ENCODE measurements around the gene SH3GLB1. TPM values are rescaled to one million over a fixed set of nuclear protein-coding genes. Genes with fewer than 3 reads are reported as not detected.
A peak's percentile ranks its signal among the peaks of the same experiment; 100 is the strongest.

SH3GLB1 gene
- total RNA-seq, 1 donor from 2014 or later: 53.8 TPM

- H3K4me3 ChIP-seq: no peak overlapping the region
- H3K4me1 ChIP-seq: no peaks in the 10 kb centered on the region
- H3K27ac ChIP-seq: no peak overlapping the region
- no peaks in the 10 kb centered on the region for H3K9me3 ChIP-seq
- TF ChIP-seq POLR2A (IDR thresholded peaks at IDR 0.05) (no peak), CTCF (IDR thresholded peaks at IDR 0.05) (no peak), POLR2AphosphoS5 (IDR thresholded peaks at IDR 0.05; ENCODE audit: insufficient read depth in 1 of 2, low read depth in 1 of 2) (no peak)
- no peaks in the 10 kb centered on the region for H3K36me3 ChIP-seq
- DNase-seq (ENCODE audit: extremely low spot score in 2 of 2): no peak
- H3K27me3 ChIP-seq: no peaks in the 10 kb centered on the region
- intact Hi-C loops (cut with DNase I): no loop called here
These were observed 61.3 kb downstream of the SH3GLB1 start for GRCh38 chr1:86765674-86766073.

- no peaks in the 10 kb centered on the region for H3K27me3 ChIP-seq
- H3K9me3 ChIP-seq: no peaks in the 10 kb centered on the region
- TF ChIP-seq CTCF (IDR thresholded peaks at IDR 0.05) (no peak), POLR2AphosphoS5 (IDR thresholded peaks at IDR 0.05; ENCODE audit: insufficient read depth in 1 of 2, low read depth in 1 of 2) (no peak), POLR2A (IDR thresholded peaks at IDR 0.05) (no peak)
- no peak overlapping the region for H3K4me3 ChIP-seq
- peaks cover 6% of the 10 kb centered on the region for H3K4me1 ChIP-seq
- H3K27ac ChIP-seq: no peak overlapping the region
- no peaks in the 10 kb centered on the region for H3K36me3 ChIP-seq
- DNase-seq (ENCODE audit: extremely low spot score in 2 of 2): no peak
- intact Hi-C loops (cut with DNase I): no loop called here
These were observed 64.2 kb downstream of the SH3GLB1 start for GRCh38 chr1:86768554-86768953.

GRCh38 chr1:86769065-86769464 is 64.7 kb downstream of the SH3GLB1 start:
- H3K9me3 ChIP-seq: no peaks in the 10 kb centered on the region
- TF ChIP-seq POLR2AphosphoS5 (IDR thresholded peaks at IDR 0.05; ENCODE audit: insufficient read depth in 1 of 2, low read depth in 1 of 2): no peak
- no peak for DNase-seq (ENCODE audit: extremely low spot score in 2 of 2)
- no peaks in the 10 kb centered on the region for H3K27me3 ChIP-seq
- intact Hi-C loops (cut with DNase I): no loop called here
- H3K4me1 ChIP-seq: peaks cover 11% of the 10 kb centered on the region
- H3K36me3 ChIP-seq: no peaks in the 10 kb centered on the region
- no peak overlapping the region for H3K27ac ChIP-seq
- no peak overlapping the region for H3K4me3 ChIP-seq

- intact Hi-C loops (cut with DNase I): loop anchor here (1.0 kb wide), 1 partner anchor 15 kb away; no protein-coding TSS in a partner anchor
- Histone ChIP-seq H3K27ac (peak overlapping the region; percentile 33), H3K27me3 (no peaks in the 10 kb centered on the region), H3K4me1 (peaks cover 25% of the 10 kb centered on the region), H3K36me3 (no peaks in the 10 kb centered on the region), H3K9me3 (no peaks in the 10 kb centered on the region), H3K4me3 (no peak overlapping the region)
- DNase-seq (ENCODE audit: extremely low spot score in 2 of 2): no peak
- TF ChIP-seq POLR2A (IDR thresholded peaks at IDR 0.05) (no peak), CTCF (IDR thresholded peaks at IDR 0.05) (no peak), POLR2AphosphoS5 (IDR thresholded peaks at IDR 0.05; ENCODE audit: insufficient read depth in 1 of 2, low read depth in 1 of 2) (no peak)
These were observed 69.2 kb downstream of the SH3GLB1 start for GRCh38 chr1:86773341-86774288.

- Histone ChIP-seq H3K27me3 (no peaks in the 10 kb centered on the region), H3K36me3 (no peaks in the 10 kb centered on the region), H3K9me3 (no peaks in the 10 kb centered on the region), H3K4me1 (peaks cover 25% of the 10 kb centered on the region), H3K4me3 (no peak overlapping the region), H3K27ac (peak overlapping the region; percentile 61)
- TF ChIP-seq POLR2AphosphoS5 (IDR thresholded peaks at IDR 0.05; ENCODE audit: insufficient read depth in 1 of 2, low read depth in 1 of 2) (no peak), POLR2A (IDR thresholded peaks at IDR 0.05) (no peak), CTCF (IDR thresholded peaks at IDR 0.05) (no peak)
- peak in 1 of 2 donors; percentile 95 for DNase-seq (ENCODE audit: extremely low spot score in 2 of 2)
- intact Hi-C loops (cut with DNase I): loop anchor here (1.0 kb wide), 1 partner anchor 14 kb away; no protein-coding TSS in a partner anchor
These were observed 70.2 kb downstream of the SH3GLB1 start for GRCh38 chr1:86774305-86775295.

Data from vagina (tissue), 2 donors.